WTC11 (cell line): ENCODE data around the gene MT1G. TPM values are rescaled to one million over a fixed set of nuclear protein-coding genes. Genes with fewer than 3 reads are reported as not detected.

Experiments used
- ATAC-seq: fragments of 200-7000 bp; cut with Tn5 transposase; 2 replicates; pipeline ENCODE4 v1.10.0; 2021; ENCODE audit warnings: mild to moderate bottlenecking, moderate library complexity
- CTCF ChIA-PET: fragments of 300-600 bp; sonication (Branson Sonifier 250); formaldehyde crosslinking; loops from one replicate; lab custom pipeline; 2021; ENCODE audit warnings: antibody characterized with exemption; lab: Charles Lee
- POLR2A ChIA-PET: fragments of 350-600 bp; sonication (Branson Sonifier 250); formaldehyde crosslinking; loops from one replicate; lab custom pipeline; 2021; ENCODE audit warnings: antibody characterized with exemption; lab: Charles Lee
- DNase-seq: peaks from one replicate; pipeline ENCODE4 v3.0.0; 2021; ENCODE audit warnings: low spot score
- H3K27ac Mint-ChIP-seq: 2 replicates; pipeline ENCODE4 v1.8.0; 2021; ENCODE audit warnings: mixed read lengths
- H3K27me3 Mint-ChIP-seq: 2 replicates; pipeline ENCODE4 v1.8.0; 2021; ENCODE audit warnings: low read depth, mild to moderate bottlenecking, moderate library complexity, mixed read lengths
- H3K36me3 Mint-ChIP-seq: 2 replicates; pipeline ENCODE4 v1.8.0; 2021; ENCODE audit warnings: mixed read lengths
- H3K4me1 Mint-ChIP-seq: 2 replicates; pipeline ENCODE4 v1.8.0; 2022; ENCODE audit warnings: mixed read lengths
- H3K4me3 Mint-ChIP-seq: 2 replicates; pipeline ENCODE4 v1.8.0; 2021; ENCODE audit warnings: mild to moderate bottlenecking, moderate library complexity, mixed read lengths
- H3K9me3 Mint-ChIP-seq: 2 replicates; pipeline ENCODE4 v1.8.0; 2021; ENCODE audit warnings: mixed read lengths
- AFF4 ChIP-seq: sonication (generic); formaldehyde crosslinking; IDR thresholded peaks from 2 replicates; pipeline ENCODE4 v1.8.1; 2023; ENCODE audit warnings: mild to moderate bottlenecking, missing genetic modification reagents, borderline replicate concordance
- E2F5 ChIP-seq: sonication (generic); formaldehyde crosslinking; IDR thresholded peaks from 2 replicates; pipeline ENCODE4 v1.8.1; 2022; ENCODE audit warnings: mild to moderate bottlenecking, moderate library complexity, missing genetic modification reagents
- GRHL2 ChIP-seq: fragments of 250-450 bp; sonication (Bioruptor Pico); IDR thresholded peaks from 2 replicates; pipeline ENCODE4 v1.8.0; 2022; ENCODE audit warnings: mild to moderate bottlenecking, moderate library complexity; ENCODE audit not compliant: insufficient replicate concordance, severe bottlenecking
- NFE2L1 ChIP-seq: sonication (generic); formaldehyde crosslinking; IDR thresholded peaks from 2 replicates; pipeline ENCODE4 v1.8.1; 2023; ENCODE audit warnings: missing genetic modification reagents
- NR1H2 ChIP-seq: sonication (generic); formaldehyde crosslinking; IDR thresholded peaks from 2 replicates; pipeline ENCODE4 v1.9.0; 2021; ENCODE audit warnings: mild to moderate bottlenecking, moderate library complexity, missing genetic modification reagents
- NR2C2 ChIP-seq: sonication (generic); formaldehyde crosslinking; IDR thresholded peaks from 2 replicates; pipeline ENCODE4 v1.8.0; 2022; ENCODE audit warnings: mild to moderate bottlenecking, missing genetic modification reagents
- NR3C1 ChIP-seq: sonication (generic); formaldehyde crosslinking; conservative IDR thresholded peaks from 2 replicates; pipeline ENCODE4 v1.8.1; 2023; ENCODE audit warnings: low read depth, mild to moderate bottlenecking, missing genetic modification reagents
- TP53 ChIP-seq: sonication (generic); formaldehyde crosslinking; IDR thresholded peaks from 2 replicates; pipeline ENCODE4 v1.8.1; 2023; ENCODE audit warnings: mild to moderate bottlenecking, missing genetic modification reagents
- ZNF138 ChIP-seq: sonication (generic); formaldehyde crosslinking; conservative IDR thresholded peaks from 2 replicates; pipeline ENCODE4 v1.8.1; 2022; ENCODE audit warnings: mild to moderate bottlenecking, moderate library complexity, missing genetic modification reagents
- ZNF219 ChIP-seq: sonication (generic); formaldehyde crosslinking; IDR thresholded peaks from 2 replicates; pipeline ENCODE4 v1.8.0; 2023; ENCODE audit warnings: missing genetic modification reagents, mild to moderate bottlenecking, borderline replicate concordance
- total RNA-seq: library from RNA; stranded (reverse); gene quantifications from 3 replicates; pipeline ENCODE4 v1.2.3, GENCODE V29; 2021
- TF ChIP-seq, protein P1 (sequence below): sonication (generic); formaldehyde crosslinking; IDR thresholded peaks from 2 replicates; pipeline ENCODE4 v1.8.0; 2022; ENCODE audit warnings: missing genetic modification reagents
- TF ChIP-seq, protein P2 (sequence below): sonication (generic); formaldehyde crosslinking; IDR thresholded peaks from 2 replicates; pipeline ENCODE4 v1.8.0; 2022; ENCODE audit warnings: mild to moderate bottlenecking, missing genetic modification reagents

MT1G gene
- total RNA-seq, 1 experiment from 2014 or later, result 333 TPM

DNA sequence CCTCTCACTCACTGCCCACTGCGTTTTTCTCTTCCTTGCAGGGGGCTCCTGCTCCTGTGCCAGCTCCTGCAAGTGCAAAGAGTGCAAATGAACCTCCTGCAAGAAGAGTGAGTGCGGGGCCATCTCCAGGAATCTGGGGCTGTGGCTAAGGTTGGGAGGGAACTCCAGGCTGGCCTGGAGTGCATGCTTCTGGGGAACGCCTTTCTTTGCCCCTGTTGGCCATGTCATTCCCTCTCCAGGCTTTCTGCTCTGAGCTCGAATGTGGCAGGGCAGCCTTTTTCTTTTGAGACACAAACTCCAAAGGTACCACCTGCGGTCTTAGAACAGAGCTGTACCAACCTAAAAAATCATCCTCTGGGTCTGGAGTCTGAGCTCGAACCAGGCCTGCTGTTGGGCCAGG is 49.7 kb downstream of the MT1G start:
- Mint-ChIP-seq H3K27me3 (peaks cover 98% of the 10 kb centered on the region), H3K27ac (no peak overlapping the region), H3K9me3 (peaks cover 5% of the 10 kb centered on the region; the same call in 1 of the 2 replicates), H3K4me3 (peak overlapping the region; percentile 78), H3K36me3 (no peaks in the 10 kb centered on the region; the same call in 1 of the 2 replicates), H3K4me1 (peaks cover 53% of the 10 kb centered on the region)
- ATAC-seq (peak; percentile 31), DNase-seq (no peak)
- ChIA-PET CTCF (interaction anchor here (0.6 to 2.4 kb wide), 12 partner anchors 8 to 234 kb away, joined by 3 to 11 read pairs (median 4); partner anchors contain the start of genes MT1E, MT1H and MT1M), POLR2A (interaction anchor here (0.8 to 2.6 kb wide), 4 partner anchors 7 to 52 kb away, joined by 3 to 12 read pairs (median 6); partner anchors contain the start of genes MT1E, MT1H and MT2A)
- TF ChIP-seq E2F5 (CRISPR knock-in tag) (no peak), ZNF219 (CRISPR knock-in tag) (no peak)
- TF ChIP-seq, protein P1, sequence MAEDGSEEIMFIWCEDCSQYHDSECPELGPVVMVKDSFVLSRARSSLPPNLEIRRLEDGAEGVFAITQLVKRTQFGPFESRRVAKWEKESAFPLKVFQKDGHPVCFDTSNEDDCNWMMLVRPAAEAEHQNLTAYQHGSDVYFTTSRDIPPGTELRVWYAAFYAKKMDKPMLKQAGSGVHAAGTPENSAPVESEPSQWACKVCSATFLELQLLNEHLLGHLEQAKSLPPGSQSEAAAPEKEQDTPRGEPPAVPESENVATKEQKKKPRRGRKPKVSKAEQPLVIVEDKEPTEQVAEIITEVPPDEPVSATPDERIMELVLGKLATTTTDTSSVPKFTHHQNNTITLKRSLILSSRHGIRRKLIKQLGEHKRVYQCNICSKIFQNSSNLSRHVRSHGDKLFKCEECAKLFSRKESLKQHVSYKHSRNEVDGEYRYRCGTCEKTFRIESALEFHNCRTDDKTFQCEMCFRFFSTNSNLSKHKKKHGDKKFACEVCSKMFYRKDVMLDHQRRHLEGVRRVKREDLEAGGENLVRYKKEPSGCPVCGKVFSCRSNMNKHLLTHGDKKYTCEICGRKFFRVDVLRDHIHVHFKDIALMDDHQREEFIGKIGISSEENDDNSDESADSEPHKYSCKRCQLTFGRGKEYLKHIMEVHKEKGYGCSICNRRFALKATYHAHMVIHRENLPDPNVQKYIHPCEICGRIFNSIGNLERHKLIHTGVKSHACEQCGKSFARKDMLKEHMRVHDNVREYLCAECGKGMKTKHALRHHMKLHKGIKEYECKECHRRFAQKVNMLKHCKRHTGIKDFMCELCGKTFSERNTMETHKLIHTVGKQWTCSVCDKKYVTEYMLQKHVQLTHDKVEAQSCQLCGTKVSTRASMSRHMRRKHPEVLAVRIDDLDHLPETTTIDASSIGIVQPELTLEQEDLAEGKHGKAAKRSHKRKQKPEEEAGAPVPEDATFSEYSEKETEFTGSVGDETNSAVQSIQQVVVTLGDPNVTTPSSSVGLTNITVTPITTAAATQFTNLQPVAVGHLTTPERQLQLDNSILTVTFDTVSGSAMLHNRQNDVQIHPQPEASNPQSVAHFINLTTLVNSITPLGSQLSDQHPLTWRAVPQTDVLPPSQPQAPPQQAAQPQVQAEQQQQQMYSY (CRISPR knock-in tag), result peak; percentile 92

GRCh38 chr16:56617212-56618085 is 50.4 kb downstream of the MT1G start:
- peak overlapping the region; percentile 78 for H3K4me3 Mint-ChIP-seq
- TF ChIP-seq GRHL2 (CRISPR knock-in tag) (no peak), AFF4 (CRISPR knock-in tag) (peak; percentile 51; the same call in 1 of the 2 replicates), NR1H2 (CRISPR knock-in tag) (no peak), NFE2L1 (CRISPR knock-in tag) (no peak), TP53 (CRISPR knock-in tag) (0 out of 2 replicates have a peak, but pooled peaks have one; percentile 72), ZNF138 (CRISPR knock-in tag) (0 out of 2 replicates have a peak, but pooled peaks have one; percentile 52), NR3C1 (CRISPR knock-in tag) (0 out of 2 replicates have a peak, but pooled peaks have one; percentile 57), NR2C2 (CRISPR knock-in tag) (no peak)
- TF ChIP-seq, protein P2, sequence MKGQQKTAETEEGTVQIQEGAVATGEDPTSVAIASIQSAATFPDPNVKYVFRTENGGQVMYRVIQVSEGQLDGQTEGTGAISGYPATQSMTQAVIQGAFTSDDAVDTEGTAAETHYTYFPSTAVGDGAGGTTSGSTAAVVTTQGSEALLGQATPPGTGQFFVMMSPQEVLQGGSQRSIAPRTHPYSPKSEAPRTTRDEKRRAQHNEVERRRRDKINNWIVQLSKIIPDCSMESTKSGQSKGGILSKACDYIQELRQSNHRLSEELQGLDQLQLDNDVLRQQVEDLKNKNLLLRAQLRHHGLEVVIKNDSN, result 0 out of 2 replicates have a peak, but pooled peaks have one; percentile 20
- peak; percentile 47 for ATAC-seq
- peaks cover 95% of the 10 kb centered on the region for H3K27me3 Mint-ChIP-seq
- no peaks in the 10 kb centered on the region for H3K9me3 Mint-ChIP-seq
- DNase-seq, result peak; percentile 66
- ChIA-PET POLR2A (interaction anchor here (0.8 to 2.6 kb wide), 7 partner anchors 8 to 63 kb away, joined by 3 to 12 read pairs (median 4); partner anchors contain the start of genes MT1E, MT1F, MT1H and MT2A), CTCF (interaction anchor here (0.9 to 2.4 kb wide), 10 partner anchors 9 to 235 kb away, joined by 3 to 11 read pairs (median 4); partner anchors contain the start of genes MT1E and MT1M)
- no peak overlapping the region for H3K27ac Mint-ChIP-seq
- H3K4me1 Mint-ChIP-seq, result peaks cover 49% of the 10 kb centered on the region
- no peaks in the 10 kb centered on the region for H3K36me3 Mint-ChIP-seq

Other genes starting within 250 kb of the MT1G start
- 31.2 to 34.5 TPM (median 31.7 TPM) in 3 replicates for gene AMFR, start 242.5 kb downstream of the MT1G start, total RNA-seq
- gene NUDT21, start 216.7 kb downstream of the MT1G start, total RNA-seq, result 247 to 263 TPM (median 259 TPM) in 3 replicates
- gene OGFOD1, start 216.5 kb downstream of the MT1G start, total RNA-seq, result 50.5 to 52.2 TPM (median 50.7 TPM) in 3 replicates
- 19.1 to 25.7 TPM (median 24.1 TPM) in 3 replicates for gene BBS2, start 148.0 kb downstream of the MT1G start, total RNA-seq
- not detected in 3 replicates for gene MT4, start 103.0 kb downstream of the MT1G start, total RNA-seq
- 0.71 to 1.2 TPM (median 0.77 TPM) in 3 replicates for gene MT3, start 78.5 kb downstream of the MT1G start, total RNA-seq
- gene MT2A, start 59.5 kb downstream of the MT1G start, total RNA-seq, result 139 to 173 TPM (median 149 TPM) in 3 replicates
- 92.7 to 114 TPM (median 103 TPM) in 3 replicates for gene MT1E, start 42.3 kb downstream of the MT1G start, total RNA-seq
- gene MT1M, start 35.4 kb downstream of the MT1G start, total RNA-seq, result 4.5 to 4.8 TPM (median 4.7 TPM) in 3 replicates
- gene MT1A, start 29.4 kb downstream of the MT1G start, total RNA-seq, result 0.94 to 2.8 TPM in 2 of 3 replicates, not detected in the other
- not detected in 3 replicates for gene MT1B, start 16.2 kb downstream of the MT1G start, total RNA-seq
- gene MT1F, start 10.1 kb downstream of the MT1G start, total RNA-seq, result 50.6 to 60.2 TPM (median 58.2 TPM) in 3 replicates
- gene MT1H, start 1.7 kb upstream of the MT1G start, total RNA-seq, result 122 to 164 TPM (median 159 TPM) in 3 replicates
- 328 to 466 TPM (median 465 TPM) in 3 replicates for gene MT1X, start 14.4 kb upstream of the MT1G start, total RNA-seq
- gene NUP93, start 62.1 kb upstream of the MT1G start, total RNA-seq, result 167 to 185 TPM (median 175 TPM) in 3 replicates
- 0.05 to 0.09 TPM in 2 of 3 replicates, not detected in the other for gene SLC12A3, start 197.1 kb upstream of the MT1G start, total RNA-seq